Psoas muscle (tissue), 8 donors: ENCODE measurements around the gene PPP4R4. TPM values are rescaled to one million over a fixed set of nuclear protein-coding genes. Genes with fewer than 3 reads are reported as not detected.

Source experiments
- ATAC-seq, 4 donors: fragments of 200-7000 bp; cut with Tn5 transposase; one replicate each; pipeline ENCODE4 v1.9.1; 2020; ENCODE audit warnings: moderate library complexity in 3 of 4, mild to moderate bottlenecking in 2 of 4
- DNase-seq, 2 donors: peaks; one replicate each; pipeline ENCODE4 v3.0.0-alpha.2; 2020
- H3K27ac ChIP-seq: fragments of 200-600 bp; one replicate; pipeline ENCODE4 v1.8.0; 2022
- H3K27me3 ChIP-seq, 3 donors: fragments of 200-600 bp in 1 of 3; one replicate each; pipeline versions ENCODE4 v1.6.1 to v1.8.0; 2013 to 2022; ENCODE audit warnings: low read length in 2 of 3, mild to moderate bottlenecking in 2 of 3, moderate library complexity in 1 of 3; ENCODE audit not compliant: insufficient read depth in 3 of 3
- H3K36me3 ChIP-seq, 2 donors: fragments of 200-600 bp in 1 of 2; one replicate each; pipeline versions ENCODE4 v1.6.1 to v1.8.0; 2013 to 2022; ENCODE audit warnings: low read depth in 1 of 2, mild to moderate bottlenecking in 1 of 2, moderate library complexity in 1 of 2; ENCODE audit not compliant: insufficient read depth in 1 of 2
- H3K4me1 ChIP-seq: fragments of 200-600 bp; one replicate; pipeline ENCODE4 v1.8.0; 2022
- H3K4me3 ChIP-seq: fragments of 200-600 bp; one replicate; pipeline ENCODE4 v1.8.0; 2022; ENCODE audit warnings: mild to moderate bottlenecking
- H3K9me3 ChIP-seq: fragments of 200-600 bp; one replicate; pipeline ENCODE4 v1.8.0; 2022
- WGBS, 3 donors: extraction: QIAGEN DNeasy Blood & Tissue Kit; methylation state at CpG; one replicate each; pipeline versions ENCODE4 v1.1.6 to v1.1.7; 2013; 5-methylcytosine and 5-hydroxymethylcytosine counted together
- intact Hi-C, 2 donors: fragments of 100-400 bp; cut with DNase I; formaldehyde crosslinking; loops; one replicate each; pipeline versions ENCODE4 v1.11.0 to v1.14.2; 2022
- polyA plus RNA-seq, 3 donors: library from polyadenylated mRNA; stranded (reverse); fragments of 200-250 nt; gene quantifications; one replicate each; pipeline ENCODE4 v1.2.3, GENCODE V29; 2013
- total RNA-seq, 4 donors: library from RNA; stranded (reverse); fragmentation: NEBNext Ultra II Directional in 2 of 4; extraction: Animal tissue kit (Norgen Biotek cat#: 25700) in 2 of 4; gene quantifications; one replicate each; pipeline versions ENCODE4 v1.2.1 to v1.2.4, GENCODE V29; 2021 to 2023
- TF ChIP-seq, protein P1 (sequence below): fragments of 200-600 bp; IDR thresholded peaks from one replicate; pipeline ENCODE4 v1.8.0; 2022; ENCODE audit warnings: antibody characterized with exemption
- donor health status: healthy with polysubstance abuse.
- donor health status: DM: no; HTN: no; CAD: no; lungs with moderate emphysema.
- donor health status: Bipolar disorder and iron deficiency.
- donor health status: healthy.
- donor health status: DM: yes; HTN: yes; CAD: no.
- donor health status: DM: no; HTN: no; CAD: no.
- donor health status: DM: no; HTN: no; CAD: no.
- donor health status: DM: yes; HTN: yes; CAD: no.

The PPP4R4 gene
- total and polyA plus RNA-seq, 7 donors, result 0.01 to 0.73 (median 0.19) TPM; not detected in 1

DNA sequence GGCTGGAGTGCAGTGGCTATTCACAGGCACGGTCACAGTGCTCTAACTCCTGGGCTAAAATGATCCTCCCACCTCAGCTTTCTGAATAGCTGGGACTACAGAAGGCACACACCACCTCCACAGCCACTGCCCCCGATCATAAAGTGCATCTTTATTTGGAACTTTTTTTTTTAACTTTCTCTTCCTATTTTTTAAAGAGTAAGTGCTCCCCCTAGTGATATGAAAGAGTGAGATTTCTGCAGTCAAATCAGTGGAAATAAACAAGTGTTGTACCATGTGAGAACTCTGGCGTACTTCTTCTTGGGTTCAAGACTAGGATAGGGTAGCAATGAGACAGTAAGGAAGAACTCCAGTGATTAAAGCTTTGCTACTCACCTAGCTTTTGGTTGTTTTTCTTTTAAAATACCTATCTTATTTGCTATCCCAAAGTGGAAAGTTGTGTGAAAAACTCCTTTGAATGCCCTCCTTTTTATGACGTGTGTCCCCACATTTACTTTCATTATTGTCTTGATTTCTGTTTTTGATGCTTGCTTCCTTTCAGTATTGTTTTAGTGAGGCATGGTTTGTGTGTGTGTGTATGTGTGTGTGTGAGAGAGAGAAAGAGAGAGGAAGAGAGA lies 6.6 kb downstream of the PPP4R4 start:
- H3K36me3 ChIP-seq, result no peaks in the 10 kb centered on the region
- ATAC-seq (peak in 2 of 4 donors; percentile 31 to 47), DNase-seq (no peak)
- intact Hi-C loops, result no loop called here
- H3K9me3 ChIP-seq, result no peaks in the 10 kb centered on the region
- no peak overlapping the region for H3K4me3 ChIP-seq
- H3K27me3 ChIP-seq, result peaks cover 1 to 27% (median 3%) of the 10 kb centered on the region in 3 donors
- 6 to 16% (median 6%) methylated on average over 4 of the region's 4 CpGs for WGBS, 3 donors
- H3K27ac ChIP-seq, result no peak overlapping the region
- TF ChIP-seq, protein P1, sequence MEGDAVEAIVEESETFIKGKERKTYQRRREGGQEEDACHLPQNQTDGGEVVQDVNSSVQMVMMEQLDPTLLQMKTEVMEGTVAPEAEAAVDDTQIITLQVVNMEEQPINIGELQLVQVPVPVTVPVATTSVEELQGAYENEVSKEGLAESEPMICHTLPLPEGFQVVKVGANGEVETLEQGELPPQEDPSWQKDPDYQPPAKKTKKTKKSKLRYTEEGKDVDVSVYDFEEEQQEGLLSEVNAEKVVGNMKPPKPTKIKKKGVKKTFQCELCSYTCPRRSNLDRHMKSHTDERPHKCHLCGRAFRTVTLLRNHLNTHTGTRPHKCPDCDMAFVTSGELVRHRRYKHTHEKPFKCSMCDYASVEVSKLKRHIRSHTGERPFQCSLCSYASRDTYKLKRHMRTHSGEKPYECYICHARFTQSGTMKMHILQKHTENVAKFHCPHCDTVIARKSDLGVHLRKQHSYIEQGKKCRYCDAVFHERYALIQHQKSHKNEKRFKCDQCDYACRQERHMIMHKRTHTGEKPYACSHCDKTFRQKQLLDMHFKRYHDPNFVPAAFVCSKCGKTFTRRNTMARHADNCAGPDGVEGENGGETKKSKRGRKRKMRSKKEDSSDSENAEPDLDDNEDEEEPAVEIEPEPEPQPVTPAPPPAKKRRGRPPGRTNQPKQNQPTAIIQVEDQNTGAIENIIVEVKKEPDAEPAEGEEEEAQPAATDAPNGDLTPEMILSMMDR, result peak; percentile 60
- H3K4me1 ChIP-seq, result no peaks in the 10 kb centered on the region

DNA sequence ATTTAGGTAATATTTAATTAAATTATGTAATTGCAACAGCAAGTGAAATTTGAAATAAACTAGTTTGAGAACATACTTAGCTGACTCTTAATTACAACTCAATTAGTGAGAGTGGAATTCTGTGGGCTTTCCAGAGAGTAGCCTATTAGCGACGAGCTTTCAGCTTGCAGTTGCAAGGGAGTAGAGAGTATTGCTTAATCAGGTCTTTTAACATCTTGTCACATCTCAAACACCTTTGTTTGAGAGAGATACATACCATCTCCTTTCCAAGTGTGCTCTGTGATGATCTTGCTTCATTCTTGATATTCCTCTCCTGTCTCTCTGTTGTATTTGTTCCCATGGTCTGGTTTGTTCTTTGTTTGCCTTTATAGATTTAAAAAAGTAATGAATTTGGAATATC lies 7.7 kb downstream of the PPP4R4 start:
- intact Hi-C loops, result no loop called here
- TF ChIP-seq, protein P1, result no peak
- H3K27ac ChIP-seq, result no peak overlapping the region
- no peak for ATAC-seq
- DNase-seq, result no peak
- WGBS, 3 donors, result 78 to 82% (median 81%) methylated on average over 2 of the region's 2 CpGs
- no peaks in the 10 kb centered on the region for H3K9me3 ChIP-seq
- H3K27me3 ChIP-seq, result peaks cover 0 to 16% (median 3%) of the 10 kb centered on the region in 3 donors
- no peaks in the 10 kb centered on the region for H3K4me1 ChIP-seq
- no peak overlapping the region for H3K4me3 ChIP-seq
- H3K36me3 ChIP-seq, result no peaks in the 10 kb centered on the region

DNA sequence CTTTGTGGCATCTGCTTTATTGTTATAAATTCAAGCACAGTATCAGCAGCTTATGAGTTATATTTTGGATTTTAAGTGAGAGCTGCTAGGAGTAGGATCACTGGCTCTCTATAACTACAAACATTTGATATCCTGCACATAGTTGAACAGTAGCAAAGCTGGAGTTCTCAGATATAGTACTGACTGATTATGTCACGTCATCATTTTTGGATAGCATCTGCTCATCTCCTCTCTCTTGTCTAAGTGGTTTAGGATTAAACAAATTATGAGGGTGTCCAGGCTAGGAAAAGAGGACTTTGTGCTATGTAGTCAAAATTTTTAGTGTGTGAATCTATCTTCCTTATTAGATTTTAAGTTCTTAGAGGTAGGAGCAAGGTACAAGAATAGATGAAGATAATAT lies 18.4 kb downstream of the PPP4R4 start:
- Histone ChIP-seq H3K27ac (no peak overlapping the region), H3K36me3 (no peaks in the 10 kb centered on the region), H3K4me1 (no peaks in the 10 kb centered on the region), H3K27me3 (peaks cover 0 to 22% (median 0%) of the 10 kb centered on the region in 3 donors), H3K9me3 (peaks cover 6% of the 10 kb centered on the region), H3K4me3 (no peak overlapping the region)
- no peak for DNase-seq
- no peak for ATAC-seq
- WGBS, 3 donors, result 54 to 59% (median 56%) methylated on average over 1 of the region's 1 CpG
- intact Hi-C loops, result no loop called here
- TF ChIP-seq, protein P1, result no peak

DNA sequence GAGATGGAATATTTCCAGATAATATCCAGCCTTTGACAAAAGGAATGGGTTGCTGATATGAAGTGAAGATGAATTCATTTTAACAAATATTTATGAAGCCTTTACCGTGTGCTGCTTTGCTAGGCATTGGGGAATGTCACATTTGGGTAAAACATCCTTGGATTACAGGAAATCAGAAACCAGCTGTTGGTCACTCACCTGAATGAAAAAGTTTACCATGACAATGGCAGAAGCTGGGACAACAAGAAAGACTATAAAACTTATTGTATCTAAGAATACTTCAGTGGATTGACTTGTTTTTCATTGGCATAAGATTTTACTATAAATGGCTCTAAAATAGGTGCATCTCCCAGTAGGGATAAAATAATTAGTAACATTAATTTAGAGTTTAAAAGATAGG lies 19.7 kb downstream of the PPP4R4 start:
- peaks cover 6% of the 10 kb centered on the region for H3K9me3 ChIP-seq
- H3K36me3 ChIP-seq, result no peaks in the 10 kb centered on the region
- DNase-seq, result no peak
- ATAC-seq, result no peak
- no peak overlapping the region for H3K4me3 ChIP-seq
- intact Hi-C loops, result no loop called here
- TF ChIP-seq, protein P1, result no peak
- H3K27ac ChIP-seq, result no peak overlapping the region
- H3K27me3 ChIP-seq, result peaks cover 0 to 17% (median 0%) of the 10 kb centered on the region in 3 donors
- WGBS, 3 donors, result 38 to 40% (median 39%) methylated on average over 1 of the region's 1 CpG
- no peaks in the 10 kb centered on the region for H3K4me1 ChIP-seq

DNA sequence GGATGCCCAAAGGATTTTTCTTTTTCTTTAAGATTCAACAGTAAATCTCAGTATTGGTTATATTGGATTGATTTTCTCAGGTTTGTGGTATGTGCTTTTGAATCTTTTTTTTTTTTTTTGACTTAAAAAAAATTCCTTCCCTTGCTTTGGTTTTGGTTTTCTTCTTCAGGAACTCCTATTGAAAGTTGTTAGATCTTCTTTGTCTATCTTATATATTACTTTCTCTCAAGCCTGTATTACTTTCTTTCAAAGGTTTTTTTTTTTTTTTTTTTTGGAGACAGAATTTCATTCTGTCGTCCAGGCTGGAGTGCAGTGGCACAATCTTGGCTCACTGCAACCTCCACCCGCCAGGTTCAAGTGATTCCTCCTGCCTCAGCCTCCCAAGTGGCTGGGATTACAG lies 21.9 kb downstream of the PPP4R4 start:
- no peak for ATAC-seq
- no peak overlapping the region for H3K4me3 ChIP-seq
- peaks cover 6% of the 10 kb centered on the region for H3K9me3 ChIP-seq
- no peaks in the 10 kb centered on the region for H3K4me1 ChIP-seq
- no peak for DNase-seq
- H3K36me3 ChIP-seq, result no peaks in the 10 kb centered on the region
- TF ChIP-seq, protein P1, result no peak
- intact Hi-C loops, result no loop called here
- 72 to 86% (median 84%) methylated on average over 2 of the region's 2 CpGs for WGBS, 3 donors
- H3K27me3 ChIP-seq, result peaks cover 0 to 15% (median 3%) of the 10 kb centered on the region in 3 donors
- H3K27ac ChIP-seq, result no peak overlapping the region
